IMR-90 (cell line): ENCODE data around the gene USH2A. TPM values are rescaled to one million over a fixed set of nuclear protein-coding genes. Genes with fewer than 3 reads are reported as not detected.

ENCODE experiments used
- ATAC-seq: fragments of 200-7000 bp; cut with Tn5 transposase; 2 replicates; pipeline ENCODE4 v1.9.1; 2020; ENCODE audit warnings: low read depth, mild to moderate bottlenecking, moderate library complexity
- BruUV-seq: library from RNA; stranded (reverse); fragments of 400-500 nt; replicated peaks from 2 replicates; lab custom pipeline; 2021; lab: Mats Ljungman, UMichigan
- CTCF ChIA-PET: fragments of 300-600 bp; formaldehyde crosslinking; extraction: SDS; loops from one replicate; lab custom pipeline; 2021; ENCODE audit warnings: antibody characterized with exemption; lab: Yijun Ruan, JAX
- POLR2A ChIA-PET: fragments of 300-600 bp; sonication (Branson Sonifier 250); formaldehyde crosslinking; loops from one replicate; lab custom pipeline; 2022; ENCODE audit warnings: antibody characterized with exemption; ENCODE audit not compliant: unreplicated experiment; lab: Charles Lee
- DNase-seq: peaks from one replicate; pipeline ENCODE4 v3.0.0; 2013
- H2AFZ ChIP-seq: replicated peaks from 2 replicates; pipeline ENCODE3; 2013; ENCODE audit warnings: low read length, mild to moderate bottlenecking; ENCODE audit not compliant: poor library complexity
- H2AK5ac ChIP-seq: 2 replicates; pipeline ENCODE4 v1.6.1; 2013; ENCODE audit warnings: low read depth, low read length, inconsistent platforms
- H2AK9ac ChIP-seq: replicated peaks from 2 replicates; pipeline ENCODE3; 2013; ENCODE audit warnings: mild to moderate bottlenecking, low read depth, low read length, moderate library complexity; ENCODE audit not compliant: poor library complexity
- H2BK120ac ChIP-seq: 2 replicates; pipeline ENCODE4 v1.6.1; 2013; ENCODE audit warnings: low read depth, low read length, inconsistent platforms
- H2BK15ac ChIP-seq: 3 replicates; pipeline ENCODE4 v1.6.1; 2013; ENCODE audit warnings: low read depth, low read length, inconsistent platforms
- H2BK20ac ChIP-seq: 2 replicates; pipeline ENCODE4 v1.6.1; 2013; ENCODE audit warnings: low read depth, mild to moderate bottlenecking, inconsistent platforms, low read length, moderate library complexity
- H2BK5ac ChIP-seq: 2 replicates; pipeline ENCODE4 v1.6.1; 2013; ENCODE audit warnings: mild to moderate bottlenecking, low read depth, low read length, inconsistent platforms; ENCODE audit not compliant: poor library complexity, severe bottlenecking
- H3K14ac ChIP-seq: replicated peaks from 2 replicates; pipeline ENCODE4 v1.6.1; 2013; ENCODE audit warnings: low read depth, low read length, inconsistent platforms
- H3K18ac ChIP-seq: 2 replicates; pipeline ENCODE4 v1.6.1; 2013; ENCODE audit warnings: low read depth, low read length, control low read depth
- H3K23ac ChIP-seq: 2 replicates; pipeline ENCODE4 v1.6.1; 2013; ENCODE audit warnings: low read depth, low read length, inconsistent platforms
- H3K27ac ChIP-seq: 2 replicates; pipeline ENCODE4 v1.5.1; 2013; ENCODE audit warnings: mild to moderate bottlenecking, control low read depth, low read length; ENCODE audit not compliant: insufficient read depth
- H3K27me3 ChIP-seq: 2 replicates; pipeline ENCODE4 v1.6.1; 2013; ENCODE audit warnings: low read length; ENCODE audit not compliant: control insufficient read depth, insufficient read depth
- H3K36me3 ChIP-seq: 2 replicates; pipeline ENCODE4 v1.6.1; 2013; ENCODE audit warnings: low read length, mixed read lengths; ENCODE audit not compliant: control insufficient read depth, insufficient read depth
- H3K4ac ChIP-seq: 2 replicates; pipeline ENCODE4 v1.6.1; 2013; ENCODE audit warnings: low read depth, low read length, inconsistent platforms
- H3K4me1 ChIP-seq: 2 replicates; pipeline ENCODE4 v1.6.1; 2013; ENCODE audit warnings: low read length, mixed read lengths; ENCODE audit not compliant: control insufficient read depth, insufficient read depth
- H3K4me2 ChIP-seq: 2 replicates; pipeline ENCODE4 v1.6.1; 2013; ENCODE audit warnings: low read depth, mild to moderate bottlenecking, control low read depth, low read length, moderate library complexity
- H3K4me3 ChIP-seq: 2 replicates; pipeline ENCODE4 v1.5.1; 2013; ENCODE audit warnings: low read depth, mild to moderate bottlenecking, control low read depth, low read length, moderate library complexity; ENCODE audit not compliant: insufficient read depth
- H3K56ac ChIP-seq: 2 replicates; pipeline ENCODE4 v1.6.1; 2013; ENCODE audit warnings: low read length, inconsistent platforms; ENCODE audit not compliant: insufficient read depth; ENCODE audit errors: extremely low read depth
- H3K79me1 ChIP-seq, 2 experiments: 2 replicates each; pipeline ENCODE4 v1.6.1; 2013; ENCODE audit warnings: low read length in 2 of 2, inconsistent platforms in 1 of 2, low read depth in 1 of 2
- H3K9ac ChIP-seq: 2 replicates; pipeline ENCODE4 v1.6.1; 2013; ENCODE audit warnings: low read depth, low read length, control low read depth
- H3K9me1 ChIP-seq: 2 replicates; pipeline ENCODE4 v1.6.1; 2013; ENCODE audit warnings: low read length, inconsistent platforms; ENCODE audit not compliant: insufficient read depth
- H3K9me3 ChIP-seq: 2 replicates; pipeline ENCODE4 v1.6.1; 2013; ENCODE audit warnings: low read length; ENCODE audit not compliant: control insufficient read depth, insufficient read depth
- H4K20me1 ChIP-seq: 2 replicates; pipeline ENCODE4 v1.6.1; 2013; ENCODE audit warnings: low read length, inconsistent platforms; ENCODE audit not compliant: insufficient read depth
- H4K5ac ChIP-seq: 2 replicates; pipeline ENCODE4 v1.6.1; 2013; ENCODE audit warnings: mild to moderate bottlenecking, low read depth, low read length, control low read depth
- H4K8ac ChIP-seq, 2 experiments: 2 replicates each; pipeline ENCODE4 v1.6.1; 2013; ENCODE audit warnings: low read depth in 2 of 2, low read length in 2 of 2, control low read depth in 1 of 2, inconsistent platforms in 1 of 2
- H4K91ac ChIP-seq: 2 replicates; pipeline ENCODE4 v1.6.1; 2013; ENCODE audit warnings: low read depth, low read length, inconsistent platforms; ENCODE audit not compliant: insufficient read depth
- CEBPB ChIP-seq: IDR thresholded peaks from 2 replicates; pipeline ENCODE4 v1.6.1; 2012; ENCODE audit warnings: low read depth, low read length, improper control_type of control experiment
- CHD1 ChIP-seq: IDR thresholded peaks from 2 replicates; pipeline ENCODE4 v1.6.1; 2012; ENCODE audit warnings: low read depth, low read length, improper control_type of control experiment
- MAZ ChIP-seq: IDR thresholded peaks from 2 replicates; pipeline ENCODE4 v1.6.1; 2012; ENCODE audit warnings: low read depth, mild to moderate bottlenecking, low read length, improper control_type of control experiment, moderate library complexity, borderline replicate concordance
- WGBS, 2 experiments: methylation state at CpG; one replicate each; pipeline versions ENCODE4 v1.1.5 to v1.1.7; 2013; ENCODE audit warnings: missing lambda C conversion rate in 2 of 2; ENCODE audit not compliant: insufficient read length in 1 of 2; ENCODE audit errors: extremely low coverage in 2 of 2; 5-methylcytosine and 5-hydroxymethylcytosine counted together
- dilution Hi-C: fragments of 300-500 bp; cut with HindIII; formaldehyde crosslinking; loops from one replicate; pipeline ENCODE4 v1.14.3; 2018; ENCODE audit warnings: low sequenced_read_pairs; ENCODE audit not compliant: unreplicated experiment
- in situ Hi-C: fragments of 300-500 bp; cut with MboI; formaldehyde crosslinking; loops from 3 replicates; pipeline ENCODE4 v1.14.3; 2019; ENCODE audit warnings: low sequenced_read_pairs, inconsistent platforms, mixed read lengths
- intact Hi-C: fragments of 100-400 bp; cut with micrococcal nuclease; formaldehyde crosslinking; loops from 2 replicates; pipeline ENCODE4 v1.10.0; 2022
- polyA plus RNA-seq, 3 experiments: library from polyadenylated mRNA; depleted of rRNA; stranded (reverse); fragments of >200 nt; gene quantifications; 2 replicates each; pipeline ENCODE4 v1.2.3, GENCODE V29; 2012; ENCODE audit warnings: low replicate concordance in 1 of 3
- total RNA-seq: library from RNA; depleted of rRNA; stranded (reverse); fragments of >200 nt; gene quantifications from 2 replicates; pipeline ENCODE4 v1.2.3, GENCODE V29; 2012
- TF ChIP-seq, protein P1 (sequence below): fragments of 150-350 bp; IDR thresholded peaks from 2 replicates; pipeline ENCODE4 v1.6.1; 2017; ENCODE audit warnings: mild to moderate bottlenecking, antibody characterized with exemption, low read length, low read depth
- TF ChIP-seq, protein P2 (sequence below): conservative IDR thresholded peaks from 2 replicates; pipeline ENCODE4 v1.5.1; 2012; ENCODE audit warnings: mild to moderate bottlenecking, low read depth, low read length, improper control_type of control experiment

Gene USH2A
- total and polyA plus RNA-seq, 2 of the 4 experiments (the other 2 are of a cell fraction): under 0.01 to 0.02 TPM

DNA sequence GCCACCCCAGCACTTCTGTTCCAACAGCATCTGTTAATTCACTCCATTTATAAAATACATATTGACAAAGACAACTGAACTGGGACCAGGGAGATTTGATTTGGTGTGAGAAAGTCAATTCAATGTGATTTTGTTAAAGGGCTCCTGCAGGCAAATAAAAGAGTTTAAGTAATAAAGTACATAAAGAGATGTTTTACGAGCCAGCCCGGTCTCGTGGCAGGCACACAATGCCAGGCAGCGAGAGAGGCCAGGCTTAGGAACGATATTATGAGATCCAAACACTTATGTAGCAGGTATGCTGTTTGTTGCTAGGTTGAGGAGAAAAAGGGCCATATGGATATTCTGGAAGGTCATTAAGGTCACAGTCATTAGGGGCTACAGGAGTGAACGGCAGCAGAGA is 629.1 kb downstream of the USH2A start:
- Histone ChIP-seq H2AK5ac (peak overlapping the region; percentile 75), H3K14ac (peak overlapping the region; percentile 66; the same call in 1 of the 2 replicates), H4K20me1 (no peaks in the 10 kb centered on the region), H2BK120ac (peak overlapping the region; percentile 64; the same call in 1 of the 2 replicates), H3K4me1 (no peaks in the 10 kb centered on the region; the same call in 1 of the 2 replicates), H2AFZ (no peak overlapping the region), H3K9me1 (no peaks in the 10 kb centered on the region; the same call in 1 of the 2 replicates), H3K79me1 (no peaks in the 10 kb centered on the region), H3K18ac (no peak overlapping the region), H2BK20ac (peak overlapping the region; percentile 55; the same call in 1 of the 2 replicates), H3K9me3 (no peaks in the 10 kb centered on the region), H3K36me3 (no peaks in the 10 kb centered on the region), H2AK9ac (no peak overlapping the region), H2BK15ac (no peak overlapping the region), H3K27me3 (no peaks in the 10 kb centered on the region), H3K23ac (no peak overlapping the region), H3K27ac (no peak overlapping the region), H3K56ac (no peak overlapping the region), H4K5ac (no peak overlapping the region; the same call in 1 of the 2 replicates), H4K91ac (no peak overlapping the region), H3K9ac (no peak overlapping the region), H4K8ac (peak overlapping the region; percentile 39 to 61; a peak in 2 of 4 replicates), H3K4ac (peak overlapping the region; percentile 43; the same call in 1 of the 2 replicates), H3K4me3 (no peak overlapping the region), H3K4me2 (no peak overlapping the region), H2BK5ac (peak overlapping the region; percentile 17)
- TF ChIP-seq MAZ (no peak), CEBPB (no peak), CHD1 (no peak)
- TF ChIP-seq, protein P1, sequence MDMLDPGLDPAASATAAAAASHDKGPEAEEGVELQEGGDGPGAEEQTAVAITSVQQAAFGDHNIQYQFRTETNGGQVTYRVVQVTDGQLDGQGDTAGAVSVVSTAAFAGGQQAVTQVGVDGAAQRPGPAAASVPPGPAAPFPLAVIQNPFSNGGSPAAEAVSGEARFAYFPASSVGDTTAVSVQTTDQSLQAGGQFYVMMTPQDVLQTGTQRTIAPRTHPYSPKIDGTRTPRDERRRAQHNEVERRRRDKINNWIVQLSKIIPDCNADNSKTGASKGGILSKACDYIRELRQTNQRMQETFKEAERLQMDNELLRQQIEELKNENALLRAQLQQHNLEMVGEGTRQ: no peak
- TF ChIP-seq, protein P2, sequence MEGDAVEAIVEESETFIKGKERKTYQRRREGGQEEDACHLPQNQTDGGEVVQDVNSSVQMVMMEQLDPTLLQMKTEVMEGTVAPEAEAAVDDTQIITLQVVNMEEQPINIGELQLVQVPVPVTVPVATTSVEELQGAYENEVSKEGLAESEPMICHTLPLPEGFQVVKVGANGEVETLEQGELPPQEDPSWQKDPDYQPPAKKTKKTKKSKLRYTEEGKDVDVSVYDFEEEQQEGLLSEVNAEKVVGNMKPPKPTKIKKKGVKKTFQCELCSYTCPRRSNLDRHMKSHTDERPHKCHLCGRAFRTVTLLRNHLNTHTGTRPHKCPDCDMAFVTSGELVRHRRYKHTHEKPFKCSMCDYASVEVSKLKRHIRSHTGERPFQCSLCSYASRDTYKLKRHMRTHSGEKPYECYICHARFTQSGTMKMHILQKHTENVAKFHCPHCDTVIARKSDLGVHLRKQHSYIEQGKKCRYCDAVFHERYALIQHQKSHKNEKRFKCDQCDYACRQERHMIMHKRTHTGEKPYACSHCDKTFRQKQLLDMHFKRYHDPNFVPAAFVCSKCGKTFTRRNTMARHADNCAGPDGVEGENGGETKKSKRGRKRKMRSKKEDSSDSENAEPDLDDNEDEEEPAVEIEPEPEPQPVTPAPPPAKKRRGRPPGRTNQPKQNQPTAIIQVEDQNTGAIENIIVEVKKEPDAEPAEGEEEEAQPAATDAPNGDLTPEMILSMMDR: no peak
- 95% methylated on average over 4 of the region's 6 CpGs; no CpG with 5 or more reads in 1 of the 2 experiments for WGBS, 2 experiments
- POLR2A ChIA-PET: no interaction called here
- intact Hi-C loops (no loop called here), dilution Hi-C loops (no loop called here), in situ Hi-C loops (no loop called here)
- CTCF ChIA-PET: no interaction called here
- no TSS peak for BruUV-seq
- DNase-seq (no peak), ATAC-seq (no peak)
